ENCODE data around the gene CFP.
"Not testable (repeated sequence)": the region's sequence is repeated elsewhere in the genome, so short reads cannot be mapped to it uniquely, and the experiment has no call there.

Gene CFP

DNA sequence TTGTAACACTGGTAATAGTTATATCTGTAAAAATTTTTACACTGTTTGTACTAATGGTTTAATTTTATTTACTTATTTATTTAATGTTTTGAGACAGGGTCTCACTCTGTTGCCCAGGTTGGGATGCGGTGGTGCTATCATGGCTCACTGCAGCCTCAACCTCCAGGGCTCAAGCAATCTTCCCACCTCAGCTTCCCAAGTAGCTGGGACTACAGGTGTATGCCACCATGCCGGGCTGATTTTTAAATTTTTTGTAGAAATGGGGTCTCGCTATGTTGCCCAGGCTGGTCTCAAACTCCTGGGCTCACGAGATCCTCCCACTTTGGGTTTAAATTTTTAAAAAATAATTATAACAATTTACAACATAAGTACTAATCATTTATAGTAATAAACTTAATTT is 26.6 kb downstream of the CFP start:
- not testable (repeated sequence) for DNase-seq (ENCODE audit: low read depth)

DNA sequence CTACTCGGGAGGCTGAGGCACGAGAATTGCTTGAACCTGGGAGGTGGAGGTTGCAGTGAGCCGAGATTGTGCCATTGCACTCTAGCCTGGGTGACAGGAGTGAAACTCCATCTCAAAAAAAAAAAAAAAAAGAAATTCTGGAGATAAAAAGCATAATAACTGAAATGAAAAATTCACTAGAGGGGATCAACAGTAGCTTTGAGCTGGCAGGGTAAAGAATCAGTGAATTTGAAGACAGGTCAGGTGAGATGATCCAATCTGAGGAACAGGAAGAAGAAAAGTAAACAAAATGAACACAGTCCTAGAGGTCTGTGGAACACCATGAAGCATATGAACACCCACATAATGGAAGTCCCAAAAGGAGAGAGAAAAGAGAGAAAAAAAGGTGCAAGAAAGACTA is 32.5 kb downstream of the CFP start:
- no peak for DNase-seq (ENCODE audit: low read depth)

DNA sequence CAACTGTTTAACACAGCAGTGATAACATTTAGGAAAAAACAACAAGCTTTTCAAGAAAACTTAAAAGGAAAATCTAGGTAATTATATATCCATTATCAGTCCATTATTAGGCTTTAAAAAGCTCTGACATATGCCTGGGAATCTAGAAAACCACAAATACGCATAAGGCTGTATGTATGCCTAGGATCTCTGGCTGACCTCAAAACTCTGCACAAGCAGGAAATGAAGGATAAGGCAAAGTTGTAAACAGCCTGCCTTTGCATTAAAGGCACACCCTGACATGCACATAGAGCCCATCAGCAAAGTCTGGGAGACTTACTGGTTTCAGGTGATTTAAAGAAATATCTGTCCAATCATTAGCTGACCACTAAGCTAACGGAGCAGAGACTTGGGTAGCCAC is 33.5 kb downstream of the CFP start:
- DNase-seq (ENCODE audit: low read depth), result no peak

DNA sequence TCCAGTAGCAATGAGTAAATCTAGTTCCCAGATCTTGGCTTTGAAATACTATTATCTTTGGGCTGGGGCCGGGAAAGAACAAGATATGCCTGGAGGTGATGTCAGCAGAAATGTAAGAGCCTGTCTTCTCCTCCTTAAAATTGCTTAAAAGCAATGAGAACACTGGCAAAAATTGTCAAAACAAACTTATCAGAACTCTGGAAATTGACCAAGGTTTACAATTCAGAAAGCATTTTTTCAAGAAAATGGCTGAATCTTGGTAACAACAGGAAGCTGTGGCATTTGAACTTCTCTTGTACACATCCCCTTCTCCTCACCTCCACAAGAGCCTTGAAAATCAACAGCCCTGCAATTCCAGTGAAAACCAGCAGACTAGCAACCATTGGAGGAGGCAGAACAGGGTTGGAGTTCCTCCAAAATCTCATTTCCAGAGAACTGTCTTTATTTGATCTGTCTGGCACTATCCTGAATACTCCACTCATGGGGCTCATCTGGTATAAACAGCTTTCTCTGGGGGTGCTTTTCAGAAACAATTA is 33.9 kb downstream of the CFP start:
- no peak for DNase-seq (ENCODE audit: low read depth)

DNA sequence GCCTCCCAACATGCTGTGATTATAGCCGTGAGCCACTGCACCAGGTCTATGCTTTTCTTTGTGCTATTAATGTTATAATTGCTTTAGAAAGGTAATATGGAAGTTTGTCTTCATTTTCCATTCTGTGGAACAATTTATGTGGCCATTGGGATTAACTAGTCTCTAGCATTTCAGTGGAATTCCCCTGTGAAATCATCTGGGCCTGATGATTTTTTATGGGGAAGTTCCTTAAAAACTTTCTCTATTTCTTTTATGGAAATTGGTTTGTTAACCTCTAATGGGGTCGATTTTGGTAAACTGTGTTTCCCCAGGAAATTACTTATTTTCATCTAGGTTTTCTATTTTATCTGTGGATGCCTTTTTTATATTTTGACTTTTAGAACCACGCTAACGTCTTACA is 36.2 kb downstream of the CFP start:
- no peak for DNase-seq (ENCODE audit: low read depth)

DNA sequence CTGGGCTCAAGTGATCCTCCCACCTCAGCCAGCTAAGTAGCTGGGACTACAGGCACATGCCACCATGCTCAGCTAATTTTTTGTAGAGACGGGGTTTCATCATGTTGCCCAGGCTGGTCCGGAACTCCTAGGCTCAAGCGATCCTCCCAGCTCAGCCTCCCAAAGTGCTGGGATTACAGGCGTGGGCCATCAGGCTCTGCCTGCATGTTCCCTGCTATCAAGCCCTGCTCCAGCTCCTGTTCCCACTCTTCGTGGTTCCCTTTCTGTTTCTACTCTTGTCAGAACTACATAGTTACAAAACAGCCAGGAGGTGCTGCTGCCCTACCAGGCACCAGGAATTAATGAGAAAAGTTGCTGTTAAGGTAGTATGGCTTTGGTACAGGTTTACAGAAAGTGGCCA is 38.7 kb downstream of the CFP start:
- DNase-seq (ENCODE audit: low read depth), result no peak

DNA sequence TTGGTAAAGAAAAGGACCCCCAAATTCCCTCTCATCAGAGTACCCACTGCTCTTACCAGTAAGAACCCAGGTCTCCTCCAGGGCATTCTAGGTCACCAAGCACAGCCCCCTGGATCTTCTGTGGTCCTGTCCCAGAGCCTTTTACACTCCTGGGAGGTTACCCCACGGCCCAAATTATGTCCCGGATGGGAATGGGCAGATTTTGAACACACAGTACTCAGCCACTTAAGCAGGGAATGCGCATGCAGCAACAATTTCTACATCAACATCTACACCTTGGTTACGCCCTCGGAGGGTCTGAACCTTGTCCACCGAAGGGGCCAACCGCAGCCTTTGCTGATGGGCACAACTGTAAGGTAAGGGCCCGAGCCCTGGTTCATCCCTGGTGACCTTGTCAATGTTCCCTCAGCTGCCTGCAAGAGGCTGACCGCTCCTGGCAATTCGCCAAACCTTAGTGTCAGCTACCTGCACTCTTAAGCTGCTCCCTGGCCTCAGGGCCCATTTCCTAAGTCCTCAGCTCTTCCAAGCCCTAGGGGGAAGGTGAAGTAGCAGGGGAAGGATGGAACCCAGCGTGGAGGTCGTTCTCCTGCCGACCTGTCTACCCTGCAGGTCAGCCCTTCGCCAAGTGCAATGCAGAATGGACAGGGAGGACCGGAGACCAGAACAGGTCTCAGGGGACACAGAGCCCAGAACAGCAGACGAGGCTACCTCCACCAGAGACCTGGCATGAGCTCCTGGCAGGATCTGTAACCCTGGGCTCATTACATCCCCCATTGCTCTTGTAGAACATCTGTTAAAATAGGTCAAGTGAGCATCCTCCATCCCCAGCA is 41.6 kb downstream of the CFP start:
- DNase-seq (ENCODE audit: low read depth), result no peak

DNA sequence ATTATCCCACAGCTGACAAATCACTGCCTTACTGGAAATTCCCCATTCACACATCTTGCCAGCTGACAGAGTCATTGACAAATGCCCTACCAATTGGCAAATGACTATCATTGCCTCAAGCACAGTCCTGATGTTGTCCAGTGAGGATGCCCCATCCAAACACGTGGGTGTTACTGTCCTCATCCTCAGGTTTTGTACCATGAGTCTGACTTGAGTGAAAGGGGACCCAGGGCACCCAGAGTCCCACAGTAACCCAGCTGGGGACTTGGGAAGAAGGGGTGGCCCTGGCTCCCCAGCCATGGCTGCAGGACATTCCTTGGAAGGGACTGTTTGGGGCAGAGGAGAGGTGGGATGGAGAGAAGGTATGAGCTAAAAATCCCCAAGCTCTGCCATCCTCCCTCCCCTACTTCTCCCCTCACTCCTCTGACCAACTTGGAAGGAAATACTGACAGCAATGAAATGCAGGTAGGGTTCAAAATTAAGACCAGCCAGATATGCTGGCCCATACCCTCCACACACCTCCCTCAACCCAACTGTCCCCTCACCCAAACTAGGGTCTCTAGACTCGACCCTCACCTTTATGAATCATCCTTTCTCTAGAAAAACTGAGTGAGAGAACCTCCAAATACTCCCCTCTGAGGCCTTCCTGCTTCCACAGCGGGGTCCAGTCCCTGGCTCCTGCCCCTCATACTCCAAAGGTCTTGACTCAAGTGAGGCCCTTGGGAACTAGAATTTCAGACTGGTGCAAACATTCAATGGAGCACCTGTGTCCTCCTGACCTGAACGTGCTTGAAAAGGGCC is 42.4 kb downstream of the CFP start:
- DNase-seq (ENCODE audit: low read depth), result no peak

DNA sequence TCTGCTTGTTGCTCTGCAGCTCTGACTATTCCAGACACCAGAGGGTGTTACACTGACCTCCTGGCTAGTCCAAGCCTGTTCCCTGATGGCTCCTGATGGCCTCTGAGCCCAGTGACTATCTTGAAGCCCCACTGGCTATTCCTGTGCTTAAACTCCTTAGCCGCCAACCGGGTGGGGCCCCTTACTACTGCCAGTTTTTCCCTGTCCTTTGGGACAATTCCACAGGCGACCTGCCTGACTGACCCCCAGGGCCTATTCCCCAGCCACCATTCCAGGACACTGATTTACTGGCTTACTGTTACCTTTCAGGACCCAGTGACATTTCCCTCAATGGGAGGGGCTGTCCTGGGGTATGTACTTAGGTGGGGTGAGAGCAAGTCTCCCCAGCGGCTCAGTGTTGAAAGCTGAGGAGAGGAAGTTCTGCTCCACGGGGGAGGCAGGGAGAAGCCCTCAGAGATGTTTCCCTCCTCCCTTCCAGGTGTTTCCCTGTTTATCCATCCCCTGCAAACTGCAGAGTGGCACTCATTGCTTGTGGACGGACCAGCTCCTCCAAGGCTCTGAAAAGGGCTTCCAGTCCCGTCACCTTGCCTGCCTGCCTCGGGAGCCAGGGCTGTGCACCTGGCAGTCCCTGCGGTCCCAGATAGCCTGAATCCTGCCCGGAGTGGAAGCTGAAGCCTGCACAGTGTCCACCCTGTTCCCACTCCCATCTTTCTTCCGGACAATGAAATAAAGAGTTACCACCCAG is 43.5 kb downstream of the CFP start:
- DNase-seq (ENCODE audit: low read depth), result no peak

DNA sequence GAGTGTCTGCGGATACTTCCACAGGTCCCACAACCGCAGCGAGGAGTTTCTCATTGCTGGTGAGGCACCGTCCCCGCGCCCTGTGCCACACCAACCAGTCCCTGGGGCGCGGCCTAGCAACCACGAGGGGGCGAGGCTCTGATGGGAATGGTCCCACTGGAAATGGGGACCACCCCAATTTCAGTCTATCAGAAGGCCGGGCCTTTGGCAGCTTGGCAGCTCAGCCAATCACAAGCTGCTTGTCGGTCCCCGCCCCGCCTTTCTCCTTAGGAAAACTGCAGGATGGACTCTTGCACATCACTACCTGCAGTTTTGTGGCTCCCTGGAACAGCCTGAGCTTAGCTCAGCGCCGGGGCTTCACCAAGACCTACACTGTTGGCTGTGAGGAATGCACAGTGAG is 44.5 kb downstream of the CFP start:
- no peak for DNase-seq (ENCODE audit: low read depth)

DNA sequence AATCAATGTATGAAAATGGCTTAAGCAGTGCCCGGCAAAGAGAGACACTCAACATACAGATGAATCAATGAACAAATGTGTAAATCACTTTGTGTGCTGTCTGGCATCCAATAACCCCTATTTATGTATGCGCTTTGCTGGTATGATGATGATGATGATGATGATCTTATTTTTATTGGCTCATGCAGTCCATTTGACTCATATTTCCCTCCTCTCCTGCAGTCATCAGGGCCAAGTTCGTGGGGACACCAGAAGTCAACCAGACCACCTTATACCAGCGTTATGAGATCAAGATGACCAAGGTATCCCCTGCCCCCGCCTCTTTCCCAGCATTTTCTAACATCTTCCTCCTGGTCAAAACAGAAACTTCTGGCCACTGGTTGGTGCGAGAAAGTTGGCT is 45.0 kb downstream of the CFP start:
- no peak for DNase-seq (ENCODE audit: low read depth)

DNA sequence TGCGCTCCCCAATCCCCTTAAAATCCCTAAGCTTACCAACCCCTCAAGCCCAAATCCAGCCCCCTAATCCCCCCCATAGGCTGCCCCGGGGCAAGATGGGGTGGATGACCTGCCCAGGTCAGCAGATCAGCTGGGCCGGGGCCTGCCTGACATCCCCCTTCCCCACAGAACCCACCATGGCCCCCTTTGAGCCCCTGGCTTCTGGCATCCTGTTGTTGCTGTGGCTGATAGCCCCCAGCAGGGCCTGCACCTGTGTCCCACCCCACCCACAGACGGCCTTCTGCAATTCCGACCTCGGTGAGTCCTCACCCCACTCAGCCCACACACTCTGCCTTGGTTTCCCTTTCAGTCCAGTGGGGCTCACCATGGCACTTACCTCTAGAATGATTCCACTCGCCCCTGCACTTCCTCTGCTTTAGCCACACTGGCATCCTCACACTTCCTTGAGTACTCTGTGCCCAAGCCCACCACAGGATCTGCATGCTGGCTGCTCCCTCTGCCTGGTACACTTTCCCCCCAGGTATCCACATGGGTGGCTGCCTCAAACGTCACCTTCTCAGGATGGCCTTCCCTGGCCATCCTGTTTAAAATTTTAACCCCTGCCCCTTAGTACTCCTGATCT is 46.4 kb downstream of the CFP start:
- DNase-seq (ENCODE audit: low read depth), result no peak

DNA sequence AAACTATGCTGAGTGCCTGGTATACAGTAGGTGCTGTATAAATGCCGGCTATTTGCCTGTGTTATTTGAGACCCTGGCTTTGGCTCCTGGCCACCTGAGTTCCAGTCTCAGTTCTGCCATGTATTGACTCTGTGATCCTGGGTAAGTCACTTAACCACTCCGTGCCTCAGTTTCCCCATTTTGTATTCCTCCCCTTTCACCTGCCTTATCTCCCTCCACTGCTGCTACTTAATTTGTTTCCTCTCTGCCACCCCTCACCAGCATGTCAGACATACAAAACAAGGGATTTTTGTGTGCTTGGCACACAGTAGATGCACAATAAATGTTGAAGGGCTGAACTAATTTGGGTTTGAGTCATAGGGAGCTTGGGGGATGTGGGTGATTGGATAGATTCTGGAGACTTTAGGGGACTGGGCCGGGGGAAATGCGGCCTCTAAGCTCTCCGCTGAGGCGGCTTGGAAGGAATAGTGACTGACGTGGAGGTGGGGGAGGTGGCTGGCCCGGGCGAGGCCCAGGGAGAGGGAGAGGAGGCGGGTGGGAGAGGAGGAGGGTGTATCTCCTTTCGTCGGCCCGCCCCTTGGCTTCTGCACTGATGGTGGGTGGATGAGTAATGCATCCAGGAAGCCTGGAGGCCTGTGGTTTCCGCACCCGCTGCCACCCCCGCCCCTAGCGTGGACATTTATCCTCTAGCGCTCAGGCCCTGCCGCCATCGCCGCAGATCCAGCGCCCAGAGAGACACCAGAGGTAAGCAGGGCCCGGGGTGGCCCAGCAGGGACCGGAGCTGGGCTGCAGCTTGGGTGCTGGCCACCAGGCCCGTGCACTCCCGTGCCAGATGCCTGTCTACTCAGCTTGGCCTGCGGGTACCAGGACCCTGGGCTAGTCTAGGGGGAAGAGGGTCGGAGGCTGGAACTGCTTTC is 47.7 kb downstream of the CFP start, which contains the start of gene TIMP1:
Gene TIMP1 (plus strand): TSS at position 706 of the 917 bp plus-strand sequence. CDS start 980 bp downstream, outside the sequence.
- peak; percentile 74 for DNase-seq (ENCODE audit: low read depth)

DNA sequence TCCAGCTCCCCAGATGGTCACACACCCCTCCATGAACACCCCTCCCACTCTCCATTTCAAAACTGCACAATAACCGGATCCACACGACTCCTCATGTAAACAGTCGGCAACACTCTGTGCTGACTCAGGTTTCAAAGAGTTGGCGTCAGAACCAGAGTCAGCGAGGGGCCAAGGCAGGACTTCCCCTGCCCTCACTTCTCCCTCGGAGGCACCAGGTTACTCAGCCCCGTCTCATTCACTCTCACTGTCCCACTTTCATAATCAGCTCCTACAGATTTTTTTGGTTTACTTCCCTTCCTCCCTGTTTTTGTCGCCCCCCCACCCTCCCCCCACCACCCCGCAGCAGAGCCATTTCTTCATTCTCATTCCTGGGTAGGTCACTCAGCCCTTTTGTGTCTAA is 50.2 kb downstream of the CFP start:
- DNase-seq (ENCODE audit: low read depth), result peak; percentile 37

DNA sequence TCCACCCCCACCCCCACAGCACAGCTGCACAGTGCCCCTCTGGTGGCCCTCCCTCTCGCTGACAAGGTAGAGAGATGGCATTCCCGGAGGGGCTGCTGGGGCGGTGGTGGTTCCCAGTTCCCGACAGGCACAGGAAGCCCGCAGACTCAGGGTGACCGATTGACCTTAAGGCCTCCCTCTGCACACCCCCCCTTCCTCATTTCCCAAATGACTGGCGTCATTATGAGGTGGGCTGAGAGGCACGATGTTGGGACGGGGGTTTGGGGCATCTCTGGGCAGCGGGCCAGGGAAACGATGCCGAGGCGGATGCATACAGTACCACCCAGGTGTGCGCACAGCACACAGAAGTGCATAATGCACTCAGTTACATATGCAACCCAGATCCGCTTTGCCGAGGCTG is 51.0 kb downstream of the CFP start:
- no peak for DNase-seq (ENCODE audit: low read depth)

DNA sequence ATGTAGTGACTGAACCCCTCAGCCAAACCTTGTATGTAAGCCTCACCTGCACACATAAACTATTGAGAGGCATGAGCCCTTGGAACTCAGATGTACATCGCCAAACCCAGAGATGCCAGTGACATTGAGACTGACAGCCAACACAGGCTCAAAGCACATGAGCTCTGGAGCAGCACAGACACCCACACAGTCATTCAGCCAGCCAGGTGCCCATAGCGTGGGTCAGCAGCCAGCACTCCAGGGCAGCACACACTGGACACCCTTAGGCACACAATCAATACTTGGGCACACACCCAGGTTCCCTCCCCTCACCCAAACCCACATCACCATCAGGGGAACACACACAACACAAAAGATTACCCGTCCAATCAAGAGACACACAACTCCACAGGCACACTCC is 51.8 kb downstream of the CFP start:
- no peak for DNase-seq (ENCODE audit: low read depth)

DNA sequence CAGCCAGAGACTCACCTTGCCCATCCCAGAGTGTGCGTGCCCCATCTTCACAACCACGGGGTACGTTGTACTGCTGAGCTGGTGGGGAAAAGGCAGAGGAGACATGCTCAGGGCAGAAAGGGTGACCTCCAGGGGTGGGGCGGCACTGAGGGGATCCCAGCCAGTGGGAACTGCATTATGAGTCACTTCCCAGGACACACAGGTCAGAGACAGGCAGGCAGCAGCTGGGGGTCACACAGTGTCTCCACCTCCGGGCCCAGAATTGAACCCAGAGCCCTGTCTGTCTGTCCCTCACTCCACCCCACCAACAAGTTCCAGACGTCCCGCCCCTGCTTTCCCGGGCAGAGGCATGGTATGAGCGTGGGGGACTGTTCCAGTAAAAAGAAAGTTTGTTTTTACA is 52.3 kb downstream of the CFP start:
- DNase-seq (ENCODE audit: low read depth), result no peak

DNA sequence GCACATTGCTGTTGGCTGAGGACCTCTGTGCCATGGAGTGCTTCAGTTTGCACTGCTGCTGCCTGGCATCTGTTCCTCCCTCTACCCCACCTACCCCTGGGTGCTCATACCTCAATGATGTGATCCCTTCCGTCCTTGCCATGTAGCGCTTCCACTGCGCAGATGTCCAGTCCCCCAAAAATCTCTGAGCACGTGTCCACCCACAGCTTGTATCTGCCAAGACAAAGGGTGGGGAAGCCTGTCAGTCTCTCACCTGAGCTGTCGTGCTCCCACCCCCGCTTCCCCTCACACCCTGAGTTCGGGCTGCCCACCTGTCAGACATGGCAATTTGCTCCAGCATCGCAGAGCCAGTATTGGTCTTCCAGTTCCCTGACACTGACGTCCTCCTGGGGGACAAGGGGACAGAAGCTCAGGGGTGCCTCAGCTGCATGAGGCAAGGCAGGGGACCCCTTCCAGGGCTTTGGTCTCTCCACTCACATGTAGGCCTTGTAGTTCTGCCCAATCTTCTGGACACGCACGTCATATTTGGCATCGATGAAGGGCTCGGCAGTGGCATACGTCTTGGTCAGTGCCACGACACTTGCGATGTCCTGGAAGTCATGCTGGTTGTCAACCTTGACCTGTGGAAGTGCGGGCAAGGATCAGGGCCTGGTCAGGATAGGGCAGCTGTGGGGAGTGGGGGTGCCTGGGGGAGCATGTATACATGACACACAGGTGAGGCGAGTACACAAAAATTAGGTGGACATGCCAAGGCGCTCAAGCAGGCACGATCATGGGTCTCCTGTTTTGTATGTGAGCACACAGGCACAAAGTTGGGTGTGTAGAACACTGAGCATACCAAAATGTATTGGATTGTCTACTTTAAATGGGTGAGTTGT is 53.5 kb downstream of the CFP start:
- no peak for DNase-seq (ENCODE audit: low read depth)

DNA sequence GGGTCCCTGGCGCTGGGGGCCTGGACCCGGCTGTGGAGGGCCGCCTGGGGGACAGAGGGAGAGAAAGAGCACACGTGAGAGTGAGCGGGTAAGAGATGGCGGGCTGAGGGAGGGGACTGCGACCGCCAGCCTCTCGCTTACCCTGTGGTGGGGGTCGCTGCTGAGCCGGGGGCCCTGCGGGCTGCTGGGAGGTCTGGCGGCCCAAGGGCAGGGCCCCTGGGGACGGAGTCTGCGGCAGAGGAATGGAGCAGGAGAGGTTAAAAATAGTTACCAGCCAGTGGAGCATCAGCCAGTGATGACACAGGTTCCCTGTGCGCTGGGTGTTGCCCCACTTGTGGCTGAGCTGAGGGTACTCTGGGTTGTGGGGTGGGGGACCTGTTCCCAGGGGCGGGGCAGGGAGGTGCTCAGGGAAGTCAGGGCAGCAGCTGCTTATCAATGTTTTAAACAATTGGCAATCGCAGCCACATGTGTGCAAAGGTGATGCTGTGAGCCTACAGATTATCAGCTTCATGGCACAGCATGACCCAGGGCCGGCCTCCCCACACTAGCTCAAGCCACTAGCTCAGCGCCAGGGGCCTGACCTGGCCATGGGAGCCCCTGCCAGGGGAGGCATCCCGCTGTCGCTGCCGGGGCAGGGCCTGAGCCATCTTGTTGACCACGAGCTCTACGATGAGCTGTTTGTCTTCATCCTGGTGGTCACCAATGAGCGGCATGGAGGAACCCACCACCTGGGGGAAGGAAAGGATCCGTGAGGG is 55.0 kb downstream of the CFP start:
- no peak for DNase-seq (ENCODE audit: low read depth)
